GM19238 (cell line): ENCODE data around the gene AXIN1.
"Not testable (repeated sequence)": the region's sequence is repeated elsewhere in the genome, so short reads cannot be mapped to it uniquely, and the experiment has no call there.

ENCODE experiments used
- DNase-seq: peaks from one replicate; pipeline ENCODE4 v3.0.0; 2011; ENCODE audit warnings: low spot score; ENCODE audit not compliant: insufficient read length

AXIN1 gene

GRCh38 chr16:370979-371514 is 18.5 kb upstream of the AXIN1 start:
- no peak for DNase-seq

- peak; percentile 99 for DNase-seq
These were observed 17.9 kb upstream of the AXIN1 start, which contains the start of gene MRPL28 for GRCh38 chr16:370443-370842. MRPL28 (minus strand) TSS chr16:370538; CDS start chr16:370218, 320 bp downstream.

- no peak for DNase-seq
These were observed 17.4 kb upstream of the AXIN1 start for GRCh38 chr16:369866-370436.

- DNase-seq, result no peak
These were observed 16.8 kb upstream of the AXIN1 start for GRCh38 chr16:369275-369865.

- DNase-seq, result no peak
These were observed 16.1 kb upstream of the AXIN1 start for GRCh38 chr16:368388-369158.

- no peak for DNase-seq
These were observed 14.9 kb upstream of the AXIN1 start for GRCh38 chr16:367333-367903.

DNA sequence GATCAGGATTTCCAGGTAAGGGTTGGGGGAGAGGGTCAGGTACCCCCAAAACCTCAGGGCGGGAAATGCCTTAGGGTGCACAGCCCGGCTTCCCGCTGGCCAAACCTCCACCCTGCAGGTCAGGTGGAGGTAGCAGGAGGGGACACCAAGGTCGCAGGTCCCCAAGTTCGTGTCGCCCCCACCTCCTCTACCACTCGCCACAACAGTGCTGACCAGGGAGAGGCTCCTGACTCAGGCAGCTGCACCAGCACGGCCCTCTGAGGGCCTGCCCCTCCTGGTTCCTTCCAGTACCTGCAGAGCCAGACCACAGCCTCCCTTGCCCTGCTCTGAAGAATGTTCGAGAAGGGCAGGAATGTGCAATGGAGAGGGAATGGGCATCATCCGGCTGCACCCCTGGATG is 14.0 kb upstream of the AXIN1 start:
- DNase-seq, result no peak

GRCh38 chr16:364595-365491 is 12.3 kb upstream of the AXIN1 start:
- DNase-seq, result no peak

DNA sequence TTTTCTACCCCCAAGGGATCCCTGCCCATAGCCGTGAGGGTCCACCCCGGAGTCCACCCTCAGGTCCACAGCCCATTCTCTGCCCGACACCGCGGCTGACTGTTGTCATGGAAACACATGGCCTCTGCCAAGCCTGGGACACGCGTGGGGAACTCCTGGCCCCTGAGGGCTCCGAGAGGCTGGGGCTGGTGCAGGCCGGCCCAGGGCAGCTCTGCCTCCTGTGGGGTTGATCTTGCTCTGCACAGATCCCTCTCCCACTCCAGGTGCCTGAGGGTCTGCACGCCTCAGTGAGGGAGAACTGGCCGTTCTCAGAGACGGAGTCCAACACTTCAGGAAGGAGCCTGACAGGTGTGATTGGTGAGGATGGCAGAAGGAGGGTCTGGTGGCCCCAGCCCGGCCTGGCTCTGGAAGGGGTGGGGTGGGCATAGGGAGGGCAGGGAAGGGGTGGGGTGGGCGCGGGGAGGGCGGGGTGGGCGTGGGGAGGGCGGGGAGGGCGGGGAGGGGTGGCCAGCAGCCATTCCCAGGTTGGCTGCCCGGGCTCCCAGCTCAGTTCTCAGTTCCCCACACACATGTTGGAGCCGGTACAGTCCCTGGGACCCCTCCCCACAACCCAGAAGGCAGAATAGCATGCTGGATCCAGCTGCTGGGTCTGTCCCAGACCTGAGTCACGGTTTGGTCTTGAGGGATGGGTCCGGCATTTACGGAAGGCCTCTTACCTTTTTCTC is 11.4 kb upstream of the AXIN1 start:
- DNase-seq, result no peak

- no peak for DNase-seq
These were observed 10.7 kb upstream of the AXIN1 start for GRCh38 chr16:363110-363765.

DNA sequence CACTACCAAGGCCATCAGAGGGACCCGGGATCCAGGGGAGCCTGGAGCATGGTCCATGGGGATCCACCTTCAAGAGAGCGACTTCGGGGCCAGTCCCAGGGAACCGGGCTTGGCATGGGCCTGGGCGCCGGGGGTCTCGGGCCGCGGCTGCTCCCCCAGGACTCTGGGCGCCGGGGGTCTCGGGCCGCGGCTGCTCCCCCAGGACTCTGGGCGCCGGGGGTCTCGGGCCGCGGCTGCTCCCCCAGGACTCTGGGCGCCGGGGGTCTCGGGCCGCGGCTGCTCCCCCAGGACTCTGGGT is 10.1 kb upstream of the AXIN1 start:
- not testable (repeated sequence) for DNase-seq

DNA sequence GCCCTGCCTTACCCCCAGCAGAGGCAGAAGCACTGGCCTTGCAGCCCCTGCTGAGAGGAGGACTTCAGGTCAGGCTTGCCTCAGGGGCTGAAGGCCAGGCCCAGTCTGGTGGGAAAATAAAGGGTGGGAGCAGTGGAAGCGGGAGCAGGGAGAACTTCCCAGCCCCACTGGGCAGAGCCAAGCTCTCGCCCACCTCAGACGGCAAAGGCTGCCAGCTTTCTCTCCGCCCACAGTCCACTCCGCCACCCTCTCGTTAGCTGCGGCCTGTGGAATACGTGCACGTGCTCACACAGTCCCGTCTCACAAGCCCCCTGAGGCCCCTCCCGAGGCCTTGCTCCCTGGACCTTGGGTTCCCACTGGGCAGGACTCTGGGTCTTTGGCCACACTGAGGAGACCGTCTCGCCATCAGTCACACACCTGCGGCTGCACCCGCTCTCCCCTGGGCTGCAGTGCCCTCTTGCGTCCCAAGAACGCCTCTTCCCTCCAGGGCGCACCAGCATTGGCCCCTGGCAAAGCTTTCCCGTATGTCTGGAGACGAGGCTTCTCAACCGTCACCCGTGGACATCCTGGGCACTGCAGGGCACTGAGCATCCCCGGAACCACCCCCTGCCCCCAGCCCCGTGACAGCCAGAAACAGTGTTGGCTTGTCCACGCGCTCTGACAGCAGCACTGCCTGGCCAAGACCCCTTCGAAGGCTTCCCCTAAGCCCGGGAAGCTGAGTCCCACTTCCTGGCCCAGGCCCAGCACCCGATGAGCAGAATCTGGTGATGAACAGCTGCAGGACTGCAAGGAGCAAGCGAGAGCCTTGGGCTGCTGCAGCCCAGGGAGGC is 9.6 kb upstream of the AXIN1 start:
- DNase-seq, result peak; percentile 96

DNA sequence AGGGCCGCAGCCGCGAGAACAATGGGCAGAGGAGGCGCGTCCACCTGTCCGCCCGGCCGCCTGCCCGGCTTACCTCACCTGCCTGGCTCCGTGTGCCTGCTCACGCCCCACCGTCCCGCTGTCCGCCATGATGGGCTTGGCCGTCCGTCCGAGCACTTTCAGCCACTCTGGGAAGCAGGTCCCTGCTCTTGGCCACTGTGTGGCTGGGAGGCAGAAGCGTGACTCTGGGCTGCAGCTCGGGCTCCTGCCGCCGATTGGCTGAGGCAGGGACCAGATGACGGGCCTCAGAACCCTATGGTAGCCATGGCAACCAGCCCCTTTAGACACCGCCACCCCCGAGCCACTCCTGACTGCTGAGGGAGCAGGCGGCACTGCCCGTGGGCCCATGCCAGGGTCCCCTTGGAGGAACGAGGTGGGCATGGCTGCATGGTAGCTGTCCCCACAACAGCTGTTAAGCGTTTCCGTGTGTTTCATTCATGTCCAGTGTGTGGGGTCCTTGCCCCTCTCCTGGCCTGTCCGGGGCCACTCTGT is 8.9 kb upstream of the AXIN1 start:
- DNase-seq, result no peak

- DNase-seq, result no peak
These were observed 8.3 kb upstream of the AXIN1 start for GRCh38 chr16:360698-361336.

DNA sequence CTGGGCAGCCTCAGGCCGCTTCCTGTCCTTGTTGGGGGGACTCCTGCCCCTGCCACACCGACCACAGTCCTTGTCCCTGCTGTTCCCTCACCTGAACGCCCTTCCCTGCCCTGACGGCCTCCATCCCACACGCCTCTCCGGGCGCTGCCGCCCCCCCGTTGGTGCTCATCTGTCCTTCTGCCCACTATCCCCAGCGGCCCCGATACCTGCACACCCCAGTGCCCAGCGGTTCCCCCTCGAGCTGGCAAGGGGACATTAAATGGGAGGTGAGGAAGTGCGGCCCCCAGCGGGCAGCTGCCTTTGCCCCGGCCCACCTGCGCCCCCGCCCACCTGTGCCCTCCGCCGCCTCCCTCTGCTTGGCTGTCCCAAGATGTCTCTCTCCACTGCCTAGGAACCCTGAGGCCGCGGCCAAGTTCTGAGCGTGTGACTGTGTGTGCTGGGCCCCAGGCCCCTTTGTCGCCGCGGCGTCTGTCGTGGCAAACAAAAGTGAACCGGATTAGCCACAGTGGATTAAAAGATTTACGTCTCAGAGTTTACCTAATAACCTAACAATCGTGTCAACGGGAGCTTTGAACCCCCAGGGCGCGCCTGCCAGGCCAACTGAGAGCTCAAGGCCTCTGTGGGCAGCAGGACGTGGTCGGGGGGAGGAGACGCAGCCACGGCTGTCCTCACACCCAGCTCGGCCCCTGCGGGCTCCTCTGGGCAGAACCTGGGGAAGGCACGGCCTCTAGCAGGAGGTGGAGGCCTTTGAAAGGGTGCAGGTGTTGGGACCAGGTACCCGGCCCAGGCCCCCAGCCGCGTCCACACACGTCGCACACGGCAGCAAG is 7.6 kb upstream of the AXIN1 start:
- no peak for DNase-seq

GRCh38 chr16:359067-359763 is 6.7 kb upstream of the AXIN1 start:
- no peak for DNase-seq

- DNase-seq, result no peak
These were observed 4.2 kb upstream of the AXIN1 start for GRCh38 chr16:356741-357140.
